Measurements from ENCODE around the gene GZMB.
"Not testable (repeated sequence)": the region's sequence is repeated elsewhere in the genome, so short reads cannot be mapped to it uniquely, and the experiment has no call there.

- TF ChIP-seq POLR2AphosphoS5, GABPA (IDR thresholded peaks at IDR 0.05; ENCODE audit: low read depth): not testable (repeated sequence)
- TF ChIP-seq, protein P1, sequence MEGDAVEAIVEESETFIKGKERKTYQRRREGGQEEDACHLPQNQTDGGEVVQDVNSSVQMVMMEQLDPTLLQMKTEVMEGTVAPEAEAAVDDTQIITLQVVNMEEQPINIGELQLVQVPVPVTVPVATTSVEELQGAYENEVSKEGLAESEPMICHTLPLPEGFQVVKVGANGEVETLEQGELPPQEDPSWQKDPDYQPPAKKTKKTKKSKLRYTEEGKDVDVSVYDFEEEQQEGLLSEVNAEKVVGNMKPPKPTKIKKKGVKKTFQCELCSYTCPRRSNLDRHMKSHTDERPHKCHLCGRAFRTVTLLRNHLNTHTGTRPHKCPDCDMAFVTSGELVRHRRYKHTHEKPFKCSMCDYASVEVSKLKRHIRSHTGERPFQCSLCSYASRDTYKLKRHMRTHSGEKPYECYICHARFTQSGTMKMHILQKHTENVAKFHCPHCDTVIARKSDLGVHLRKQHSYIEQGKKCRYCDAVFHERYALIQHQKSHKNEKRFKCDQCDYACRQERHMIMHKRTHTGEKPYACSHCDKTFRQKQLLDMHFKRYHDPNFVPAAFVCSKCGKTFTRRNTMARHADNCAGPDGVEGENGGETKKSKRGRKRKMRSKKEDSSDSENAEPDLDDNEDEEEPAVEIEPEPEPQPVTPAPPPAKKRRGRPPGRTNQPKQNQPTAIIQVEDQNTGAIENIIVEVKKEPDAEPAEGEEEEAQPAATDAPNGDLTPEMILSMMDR (IDR thresholded peaks at IDR 0.05; ENCODE audit: insufficient read depth, low read length): not testable (repeated sequence)
- TF ChIP-seq, protein P2, sequence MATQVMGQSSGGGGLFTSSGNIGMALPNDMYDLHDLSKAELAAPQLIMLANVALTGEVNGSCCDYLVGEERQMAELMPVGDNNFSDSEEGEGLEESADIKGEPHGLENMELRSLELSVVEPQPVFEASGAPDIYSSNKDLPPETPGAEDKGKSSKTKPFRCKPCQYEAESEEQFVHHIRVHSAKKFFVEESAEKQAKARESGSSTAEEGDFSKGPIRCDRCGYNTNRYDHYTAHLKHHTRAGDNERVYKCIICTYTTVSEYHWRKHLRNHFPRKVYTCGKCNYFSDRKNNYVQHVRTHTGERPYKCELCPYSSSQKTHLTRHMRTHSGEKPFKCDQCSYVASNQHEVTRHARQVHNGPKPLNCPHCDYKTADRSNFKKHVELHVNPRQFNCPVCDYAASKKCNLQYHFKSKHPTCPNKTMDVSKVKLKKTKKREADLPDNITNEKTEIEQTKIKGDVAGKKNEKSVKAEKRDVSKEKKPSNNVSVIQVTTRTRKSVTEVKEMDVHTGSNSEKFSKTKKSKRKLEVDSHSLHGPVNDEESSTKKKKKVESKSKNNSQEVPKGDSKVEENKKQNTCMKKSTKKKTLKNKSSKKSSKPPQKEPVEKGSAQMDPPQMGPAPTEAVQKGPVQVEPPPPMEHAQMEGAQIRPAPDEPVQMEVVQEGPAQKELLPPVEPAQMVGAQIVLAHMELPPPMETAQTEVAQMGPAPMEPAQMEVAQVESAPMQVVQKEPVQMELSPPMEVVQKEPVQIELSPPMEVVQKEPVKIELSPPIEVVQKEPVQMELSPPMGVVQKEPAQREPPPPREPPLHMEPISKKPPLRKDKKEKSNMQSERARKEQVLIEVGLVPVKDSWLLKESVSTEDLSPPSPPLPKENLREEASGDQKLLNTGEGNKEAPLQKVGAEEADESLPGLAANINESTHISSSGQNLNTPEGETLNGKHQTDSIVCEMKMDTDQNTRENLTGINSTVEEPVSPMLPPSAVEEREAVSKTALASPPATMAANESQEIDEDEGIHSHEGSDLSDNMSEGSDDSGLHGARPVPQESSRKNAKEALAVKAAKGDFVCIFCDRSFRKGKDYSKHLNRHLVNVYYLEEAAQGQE (IDR thresholded peaks at IDR 0.05; ENCODE audit: insufficient replicate concordance, low read depth): not testable (repeated sequence)
Measured at GRCh38 chr14:24648361-24648760, 14.4 kb upstream of the GZMB start.

Measured in HL-60 (cell line).